HG03097 (cell line): ENCODE measurements around the gene SLC22A12.

ENCODE experiments used
- ATAC-seq: cut with Tn5 transposase; IDR thresholded peaks from one replicate; pipeline ENCODE4 v1.9.1; 2021; ENCODE audit not compliant: unreplicated experiment, low FRiP score

SLC22A12 gene

GRCh38 chr11:64602466-64603070, 11.5 kb downstream of the SLC22A12 start:
- ATAC-seq = no peak

DNA sequence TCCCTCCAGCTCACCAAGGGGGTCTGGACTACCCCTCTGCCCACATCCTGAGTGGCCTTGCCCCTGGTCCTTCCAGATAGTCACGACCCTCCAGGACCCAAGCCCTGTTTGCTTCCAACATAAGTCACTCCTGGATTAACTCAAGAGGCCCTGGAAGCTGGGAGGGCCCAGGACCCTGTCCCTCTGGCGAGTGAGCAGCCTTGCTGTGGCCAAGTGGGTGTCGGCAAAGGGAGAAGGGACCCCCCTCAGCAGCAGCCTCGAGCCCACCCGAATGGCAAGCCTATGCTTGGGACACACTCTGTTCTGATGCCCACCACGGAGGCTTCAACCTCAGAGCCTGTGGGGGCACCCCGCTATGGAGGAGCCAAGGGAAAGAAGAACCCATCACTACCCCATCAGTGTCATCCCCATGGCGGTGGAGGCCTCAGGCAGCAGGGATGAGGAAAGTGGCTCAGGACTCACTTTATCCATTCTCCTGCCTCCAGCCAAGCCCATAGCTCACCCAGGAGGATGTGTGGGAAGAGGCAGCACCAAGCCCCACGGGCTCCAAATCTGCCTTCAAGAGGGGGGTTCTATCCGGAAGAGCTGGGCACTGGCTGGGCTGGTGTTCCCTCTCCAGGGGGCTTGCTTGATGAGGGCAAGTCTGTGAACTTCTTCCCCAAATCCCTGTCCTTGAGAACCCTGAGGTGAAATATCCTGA, 12.5 kb downstream of the SLC22A12 start:
- ATAC-seq = no peak

GRCh38 chr11:64604458-64605243, 13.6 kb downstream of the SLC22A12 start:
- no peak for ATAC-seq

GRCh38 chr11:64605244-64605560, 14.2 kb downstream of the SLC22A12 start:
- no peak for ATAC-seq

DNA sequence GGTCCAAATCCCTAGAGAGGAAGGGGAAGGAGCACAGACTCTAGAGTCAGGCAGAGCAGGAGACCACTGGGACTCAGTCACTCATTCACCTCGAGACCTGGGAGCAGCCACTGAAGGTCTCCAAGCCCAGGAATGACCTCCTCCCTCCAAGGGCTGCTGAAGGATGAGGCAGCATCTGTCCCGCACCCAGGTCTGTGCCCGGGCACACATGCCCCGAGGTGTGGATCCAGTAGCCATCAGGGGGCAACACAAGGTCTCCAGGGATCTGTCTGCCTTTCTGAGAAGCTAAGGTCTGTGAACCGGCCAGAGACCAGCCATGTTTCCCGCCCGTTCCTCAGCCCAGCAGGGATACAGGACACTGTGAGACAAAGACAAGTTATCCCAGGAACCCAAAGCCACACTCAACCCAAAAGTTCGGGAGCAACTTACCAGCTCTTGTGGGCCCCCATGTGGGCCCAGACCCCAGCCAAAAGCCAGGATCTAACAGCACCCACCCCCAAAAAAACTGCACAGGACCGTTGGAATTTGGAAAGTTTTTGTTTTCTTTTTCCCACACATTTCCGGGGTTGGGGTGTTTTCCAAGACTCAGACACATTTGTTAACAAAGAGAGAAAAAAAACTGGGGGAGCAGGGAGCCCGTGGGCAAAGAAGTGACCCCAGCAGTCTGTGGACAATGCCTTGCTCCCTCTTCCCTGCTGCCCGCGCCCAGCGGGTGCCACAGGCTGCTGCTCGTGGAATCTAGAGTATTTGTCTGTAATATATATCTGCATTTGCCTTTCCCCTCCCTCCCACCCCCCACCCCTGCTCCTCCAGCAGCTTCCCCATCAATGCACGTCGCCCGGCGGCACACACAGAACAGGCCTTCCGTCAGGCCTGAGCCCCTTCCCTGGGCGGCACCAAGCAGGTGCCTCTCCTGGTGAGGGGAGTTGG, 14.9 kb downstream of the SLC22A12 start:
- no peak for ATAC-seq

DNA sequence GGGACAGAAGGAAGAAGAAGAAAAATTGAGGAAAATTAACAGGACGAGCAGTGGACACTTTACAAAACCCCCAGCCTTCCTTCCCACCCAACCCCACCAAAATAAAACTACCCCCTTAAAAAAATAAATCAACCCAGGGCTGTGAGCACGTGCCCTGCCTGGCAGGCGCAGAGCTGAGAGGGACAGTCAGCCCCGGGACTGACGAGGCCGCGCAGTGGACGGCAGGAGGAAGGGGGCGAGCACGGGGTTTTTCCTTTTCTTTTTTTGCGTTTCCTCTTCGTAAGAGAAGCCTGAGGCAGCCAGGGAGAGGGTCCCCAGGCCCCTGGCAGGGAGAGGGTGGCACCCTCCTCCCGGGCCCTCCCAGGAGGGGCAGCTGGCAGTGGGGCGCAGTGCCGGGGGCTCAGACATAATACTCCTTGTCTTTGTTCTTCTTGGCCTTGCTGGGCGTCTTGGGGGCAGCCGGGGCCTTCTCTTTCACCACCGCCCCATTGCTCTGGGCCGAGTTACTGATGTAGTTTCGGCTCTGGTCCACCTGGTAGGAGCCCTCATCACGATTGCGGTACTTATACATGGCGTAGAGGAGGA, 15.9 kb downstream of the SLC22A12 start:
- no peak for ATAC-seq

- no peak for ATAC-seq
Observed at GRCh38 chr11:64607381-64607985, 16.5 kb downstream of the SLC22A12 start.

GRCh38 chr11:64608046-64608445, 17.0 kb downstream of the SLC22A12 start:
- no peak for ATAC-seq

DNA sequence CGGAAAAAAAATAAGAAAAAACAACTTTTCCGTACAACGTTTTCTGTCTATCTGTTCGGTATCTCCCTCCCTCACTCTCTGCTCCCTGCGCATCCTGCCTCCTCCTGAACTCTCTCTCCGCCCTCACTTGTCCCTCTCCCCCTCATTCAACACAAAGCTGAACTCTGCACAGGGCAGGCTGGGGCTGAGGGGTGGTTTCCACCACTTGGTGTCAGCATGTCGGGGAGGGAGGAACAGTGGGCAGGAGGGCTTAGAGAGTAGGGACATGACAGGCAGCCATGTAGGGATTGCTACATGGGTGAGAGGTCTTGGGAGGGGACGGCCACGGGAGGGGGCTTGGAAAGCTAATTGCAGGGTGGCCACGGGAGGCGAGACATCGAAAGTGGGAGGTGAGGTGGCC, 17.6 kb downstream of the SLC22A12 start:
- no peak for ATAC-seq

DNA sequence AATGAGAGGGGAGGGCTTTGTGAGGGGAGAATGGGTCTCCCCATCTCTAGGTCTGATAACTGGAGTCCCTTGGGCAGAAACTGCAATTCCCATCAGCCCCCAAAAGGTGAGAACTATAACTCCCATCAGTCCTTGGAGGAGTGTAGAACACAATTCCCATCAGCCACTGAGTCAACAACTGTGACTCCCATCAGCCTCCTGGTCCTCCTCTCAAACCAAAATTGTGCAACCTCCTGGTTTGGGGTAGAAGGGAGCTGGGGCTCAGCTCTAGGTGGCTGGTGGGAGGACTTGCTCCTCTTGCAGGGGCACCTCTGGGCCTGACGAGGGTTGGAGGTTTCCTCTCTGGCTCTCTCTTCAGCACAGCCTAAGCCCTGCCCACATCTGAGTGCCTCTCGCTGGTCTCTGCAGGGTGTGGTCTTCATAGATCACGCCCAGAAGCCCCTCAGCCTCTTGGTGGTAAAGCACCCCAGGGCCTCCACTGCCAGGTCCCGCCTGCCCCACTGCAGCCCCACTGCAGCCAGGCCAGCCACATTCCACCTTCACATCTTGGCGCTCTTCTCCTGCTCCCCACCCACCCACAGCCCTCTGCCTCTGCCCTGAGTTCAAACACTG, 18.5 kb downstream of the SLC22A12 start:
- no peak for ATAC-seq

DNA sequence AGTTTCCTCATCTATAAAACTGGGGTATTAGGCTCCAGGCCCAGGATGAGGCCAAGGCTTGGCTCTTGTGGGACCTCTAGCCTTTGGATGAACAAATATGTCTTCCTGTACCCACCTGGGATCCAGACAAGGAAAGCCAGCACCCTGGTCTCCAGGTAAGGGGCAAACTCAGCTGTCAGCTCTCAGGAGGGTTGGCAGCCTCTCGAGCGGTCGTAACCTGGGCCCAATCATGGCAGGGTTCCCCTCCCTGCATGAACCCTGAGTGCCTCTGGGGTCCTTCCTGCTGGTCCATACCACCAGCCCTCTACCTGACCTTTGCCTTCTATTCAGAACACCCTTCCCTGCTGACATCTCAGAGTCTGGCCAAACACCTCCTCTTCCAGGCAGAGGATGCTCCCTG, 19.6 kb downstream of the SLC22A12 start:
- ATAC-seq = no peak

GRCh38 chr11:64611176-64611575, 20.2 kb downstream of the SLC22A12 start:
- ATAC-seq = no peak

- ATAC-seq = no peak
Observed at GRCh38 chr11:64611869-64612646, 21.0 kb downstream of the SLC22A12 start.

GRCh38 chr11:64613648-64614047, 22.6 kb downstream of the SLC22A12 start:
- ATAC-seq = no peak

DNA sequence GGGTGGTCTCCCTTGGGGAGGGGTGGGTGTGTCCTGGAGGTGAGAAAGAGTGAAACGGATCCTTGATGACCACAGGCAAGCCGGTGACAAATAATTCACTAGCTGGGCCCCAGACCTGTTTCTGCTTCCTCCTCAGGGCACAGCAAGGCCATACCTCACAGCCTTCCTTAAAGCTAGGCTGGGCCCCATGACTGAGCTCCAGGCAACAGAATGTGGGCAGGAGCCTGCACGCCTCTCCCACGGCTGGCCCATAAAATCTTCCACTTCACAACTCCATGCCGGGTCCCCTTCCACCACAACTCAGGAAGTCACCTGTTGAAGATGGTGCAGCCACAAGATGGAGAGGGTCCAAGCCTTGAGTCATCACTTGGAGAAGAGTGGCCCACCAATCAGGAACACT, 23.9 kb downstream of the SLC22A12 start:
- no peak for ATAC-seq

GRCh38 chr11:64616817-64617216, 25.8 kb downstream of the SLC22A12 start:
- ATAC-seq = no peak

GRCh38 chr11:64619196-64619595, 28.2 kb downstream of the SLC22A12 start:
- ATAC-seq = no peak

DNA sequence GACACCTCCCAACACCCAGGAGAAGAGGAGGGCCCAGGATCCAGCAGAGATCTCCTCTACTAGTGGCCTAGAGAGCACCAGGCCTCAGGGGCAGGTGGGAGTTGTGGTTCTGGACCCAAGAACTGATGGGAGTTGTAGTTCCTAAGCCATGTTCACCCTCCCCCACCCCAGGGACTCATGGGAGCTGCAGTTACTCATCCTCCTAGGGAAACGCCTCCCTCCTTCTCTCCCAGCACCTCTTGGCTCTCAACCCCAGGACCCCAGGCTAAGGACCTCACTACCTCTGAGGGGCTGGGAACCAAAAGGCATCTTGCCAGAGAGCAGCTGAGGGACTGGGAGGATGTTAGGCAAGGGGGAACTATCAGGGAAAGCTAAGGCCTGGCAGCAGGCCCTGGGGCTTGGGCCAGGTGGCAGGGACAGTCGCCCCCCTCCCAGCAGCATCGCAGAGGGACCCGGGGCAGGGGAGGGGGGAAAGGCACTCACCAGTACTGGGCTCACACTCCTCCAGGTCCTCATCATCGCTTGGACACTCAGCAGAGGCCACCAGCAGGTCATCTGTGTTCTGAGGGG, 28.9 kb downstream of the SLC22A12 start:
- no peak for ATAC-seq
